ENCODE measurements around the gene NCKIPSD.

Gene NCKIPSD

DNA sequence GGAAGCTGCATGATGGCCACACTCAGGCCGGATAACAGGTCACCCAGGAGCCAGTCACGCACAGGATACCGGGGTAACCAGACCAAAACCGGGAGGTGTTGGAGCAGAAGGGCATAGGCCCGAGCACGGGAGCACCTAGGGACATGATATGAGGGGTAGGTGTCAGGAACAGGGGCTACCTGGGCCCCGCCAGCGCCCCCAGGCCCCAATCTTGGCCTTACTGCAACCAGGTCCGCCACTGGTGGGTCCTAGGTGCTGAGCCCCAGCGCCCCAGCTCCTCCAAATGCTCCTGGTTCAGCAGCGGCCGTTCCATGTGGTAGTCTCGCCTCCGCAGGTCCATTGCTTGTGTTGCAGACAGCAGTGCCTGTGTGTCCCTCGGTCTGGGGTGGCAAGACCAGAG lies 52.5 kb downstream of the NCKIPSD start:
- in situ Hi-C loops (cut with HindIII; ENCODE audit: low sequenced_read_pairs) = no loop called here
- DNase-seq (ENCODE audit: low read depth, low spot score) = no peak
- no peak overlapping the region for H3K4me3 ChIP-seq (ENCODE audit: low read depth, low read length)
- no peak for TF ChIP-seq CTCF (IDR thresholded peaks at IDR 0.05; ENCODE audit: low read depth, low read length)

GRCh38 chr3:48631516-48632448 lies 53.9 kb downstream of the NCKIPSD start:
- no peak for TF ChIP-seq CTCF (IDR thresholded peaks at IDR 0.05; ENCODE audit: low read depth, low read length)
- in situ Hi-C loops (cut with HindIII; ENCODE audit: low sequenced_read_pairs) = no loop called here
- no peak for DNase-seq (ENCODE audit: low read depth, low spot score)
- no peak overlapping the region for H3K4me3 ChIP-seq (ENCODE audit: low read depth, low read length)

DNA sequence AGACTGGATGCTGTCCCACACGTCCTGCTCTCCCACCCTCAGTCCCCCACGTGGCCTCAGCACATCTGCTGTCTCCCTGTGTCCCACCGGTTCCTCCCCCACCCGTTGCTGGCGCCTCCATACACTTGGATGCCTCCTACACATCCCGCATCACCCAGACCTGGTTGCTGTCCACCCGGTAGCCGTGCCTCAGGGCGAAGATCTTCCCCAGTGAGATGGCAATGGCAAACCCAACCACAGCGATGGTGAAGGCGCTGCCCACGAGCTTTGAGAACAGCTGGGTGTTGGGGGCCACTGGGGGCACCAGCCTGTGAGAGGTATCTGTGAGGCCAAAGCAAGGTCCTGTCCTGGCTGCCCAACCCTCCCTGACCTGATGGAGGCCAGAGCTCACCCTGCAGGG lies 54.9 kb downstream of the NCKIPSD start:
- H3K4me3 ChIP-seq (ENCODE audit: low read depth, low read length) = no peak overlapping the region
- in situ Hi-C loops (cut with HindIII; ENCODE audit: low sequenced_read_pairs) = no loop called here
- TF ChIP-seq CTCF (IDR thresholded peaks at IDR 0.05; ENCODE audit: low read depth, low read length) = no peak
- no peak for DNase-seq (ENCODE audit: low read depth, low spot score)

GRCh38 chr3:48630407-48630806 lies 55.3 kb downstream of the NCKIPSD start:
- no peak for TF ChIP-seq CTCF (IDR thresholded peaks at IDR 0.05; ENCODE audit: low read depth, low read length)
- H3K4me3 ChIP-seq (ENCODE audit: low read depth, low read length) = no peak overlapping the region
- no peak for DNase-seq (ENCODE audit: low read depth, low spot score)
- in situ Hi-C loops (cut with HindIII; ENCODE audit: low sequenced_read_pairs) = no loop called here

- no peak for DNase-seq (ENCODE audit: low read depth, low spot score)
- in situ Hi-C loops (cut with HindIII; ENCODE audit: low sequenced_read_pairs) = no loop called here
- H3K4me3 ChIP-seq (ENCODE audit: low read depth, low read length) = no peak overlapping the region
- no peak for TF ChIP-seq CTCF (IDR thresholded peaks at IDR 0.05; ENCODE audit: low read depth, low read length)
Observed at GRCh38 chr3:48629894-48630293, 55.8 kb downstream of the NCKIPSD start.

DNA sequence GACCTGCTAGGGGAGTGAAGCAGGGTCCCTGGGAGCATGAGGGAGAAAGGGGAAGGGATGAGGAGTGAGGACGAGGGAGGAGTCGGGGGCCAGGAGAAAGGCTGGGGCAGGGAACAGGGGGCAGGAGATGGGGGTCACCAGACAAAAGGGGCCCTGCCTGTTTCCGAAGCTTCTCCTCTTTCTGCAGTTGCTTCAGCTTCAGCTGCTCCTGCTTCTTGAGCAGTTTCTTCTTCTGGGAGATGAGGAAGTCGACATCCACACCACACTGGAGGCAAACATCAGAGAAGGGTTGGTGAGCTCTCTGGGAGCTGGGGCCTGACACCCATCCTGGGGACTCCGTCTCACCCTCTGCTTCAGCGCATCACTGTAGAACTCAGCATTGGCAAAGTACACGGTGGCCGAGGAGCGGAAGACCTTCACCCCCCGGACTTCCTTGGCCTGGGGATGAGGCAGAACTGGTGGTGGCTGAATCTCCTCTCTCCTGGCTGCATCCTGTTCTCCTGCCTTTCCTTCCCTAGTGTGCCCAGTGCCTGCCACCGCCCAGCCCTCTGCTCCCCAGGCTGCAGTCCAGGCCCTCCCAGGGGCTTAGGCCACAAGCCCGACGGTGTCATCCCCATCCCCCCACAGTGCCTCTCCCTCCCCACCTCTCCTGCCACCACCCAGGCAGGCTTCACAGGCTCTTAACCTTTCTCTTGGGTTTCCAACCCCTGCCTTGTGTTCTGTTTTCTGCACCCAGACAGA lies 57.3 kb downstream of the NCKIPSD start:
- TF ChIP-seq CTCF (IDR thresholded peaks at IDR 0.05; ENCODE audit: low read depth, low read length) = no peak
- no peak for DNase-seq (ENCODE audit: low read depth, low spot score)
- in situ Hi-C loops (cut with HindIII; ENCODE audit: low sequenced_read_pairs) = no loop called here
- H3K4me3 ChIP-seq (ENCODE audit: low read depth, low read length) = no peak overlapping the region
